Liver (tissue), 3 donors: ENCODE measurements around the gene FAM98B.

Source experiments
- ATF3 ChIP-seq: IDR thresholded peaks from 2 replicates; pipeline ENCODE4 v1.6.1; 2016; ENCODE audit warnings: antibody characterized with exemption
- HNF4A ChIP-seq, 2 donors: conservative IDR thresholded peaks; 2 replicates each; pipeline ENCODE4 v1.6.1; 2016; ENCODE audit warnings: antibody characterized with exemption in 2 of 2, mild to moderate bottlenecking in 2 of 2
- JUND ChIP-seq, 2 donors: IDR thresholded peaks; 2 replicates each; pipeline ENCODE4 v1.6.1; 2016; ENCODE audit warnings: antibody characterized with exemption in 2 of 2
- RAD21 ChIP-seq, 2 donors: IDR thresholded peaks; 2 replicates each; pipeline ENCODE4 v1.6.1; 2016; ENCODE audit warnings: antibody characterized with exemption in 2 of 2, mild to moderate bottlenecking in 2 of 2
- TAF1 ChIP-seq: conservative IDR thresholded peaks from 2 replicates; pipeline ENCODE4 v1.6.1; 2016; ENCODE audit warnings: antibody characterized with exemption, mild to moderate bottlenecking
- ZBTB33 ChIP-seq: IDR thresholded peaks from 2 replicates; pipeline ENCODE4 v1.6.1; 2016; ENCODE audit warnings: antibody characterized with exemption
- TF ChIP-seq, protein P1 (sequence below): fragments of 150-350 bp; IDR thresholded peaks from 2 replicates; pipeline ENCODE4 v1.5.1; 2017; ENCODE audit warnings: improper control_type of control experiment, low read depth, low read length; ENCODE audit not compliant: missing input control
- TF ChIP-seq, protein P2 (sequence below): IDR thresholded peaks from 2 replicates; pipeline ENCODE4 v1.6.1; 2016; ENCODE audit warnings: antibody characterized with exemption
- donor health status: healthy.
- donor health status: healthy.

GRCh38 chr15:38476120-38476519 is 22.2 kb downstream of the FAM98B start:
- TF ChIP-seq, protein P1, sequence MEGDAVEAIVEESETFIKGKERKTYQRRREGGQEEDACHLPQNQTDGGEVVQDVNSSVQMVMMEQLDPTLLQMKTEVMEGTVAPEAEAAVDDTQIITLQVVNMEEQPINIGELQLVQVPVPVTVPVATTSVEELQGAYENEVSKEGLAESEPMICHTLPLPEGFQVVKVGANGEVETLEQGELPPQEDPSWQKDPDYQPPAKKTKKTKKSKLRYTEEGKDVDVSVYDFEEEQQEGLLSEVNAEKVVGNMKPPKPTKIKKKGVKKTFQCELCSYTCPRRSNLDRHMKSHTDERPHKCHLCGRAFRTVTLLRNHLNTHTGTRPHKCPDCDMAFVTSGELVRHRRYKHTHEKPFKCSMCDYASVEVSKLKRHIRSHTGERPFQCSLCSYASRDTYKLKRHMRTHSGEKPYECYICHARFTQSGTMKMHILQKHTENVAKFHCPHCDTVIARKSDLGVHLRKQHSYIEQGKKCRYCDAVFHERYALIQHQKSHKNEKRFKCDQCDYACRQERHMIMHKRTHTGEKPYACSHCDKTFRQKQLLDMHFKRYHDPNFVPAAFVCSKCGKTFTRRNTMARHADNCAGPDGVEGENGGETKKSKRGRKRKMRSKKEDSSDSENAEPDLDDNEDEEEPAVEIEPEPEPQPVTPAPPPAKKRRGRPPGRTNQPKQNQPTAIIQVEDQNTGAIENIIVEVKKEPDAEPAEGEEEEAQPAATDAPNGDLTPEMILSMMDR, result no peak
- TF ChIP-seq RAD21 (IDR thresholded peaks at IDR 0.05), result no peak
- TF ChIP-seq, protein P2, sequence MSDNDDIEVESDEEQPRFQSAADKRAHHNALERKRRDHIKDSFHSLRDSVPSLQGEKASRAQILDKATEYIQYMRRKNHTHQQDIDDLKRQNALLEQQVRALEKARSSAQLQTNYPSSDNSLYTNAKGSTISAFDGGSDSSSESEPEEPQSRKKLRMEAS, result no peak
- no peak for TF ChIP-seq ATF3
- TF ChIP-seq HNF4A (conservative IDR thresholded peaks at IDR 0.05), result no peak
- TF ChIP-seq TAF1, result no peak
- TF ChIP-seq JUND (IDR thresholded peaks at IDR 0.05), result no peak
- TF ChIP-seq ZBTB33, result no peak
